Measurements from ENCODE around the gene NKPD1. TPM values are rescaled to one million over a fixed set of nuclear protein-coding genes. Genes with fewer than 3 reads are reported as not detected.

Gene NKPD1
- total RNA-seq, 2 experiments from 2014 or later = 0.17 TPM; not detected in 1

GRCh38 chr19:45172173-45172572 lies 11.4 kb upstream of the NKPD1 start:
- Mint-ChIP-seq H3K4me3 (no peak overlapping the region), H3K36me3 (ENCODE audit: low read depth) (no peaks in the 10 kb centered on the region), H3K27ac (peak overlapping the region; percentile 79), H3K9me3 (no peaks in the 10 kb centered on the region), H3K27me3 (ENCODE audit: low read depth) (no peaks in the 10 kb centered on the region), H3K4me1 (ENCODE audit: low read depth) (peaks cover 46% of the 10 kb centered on the region)
- DNase-seq = peak; percentile 42
- intact Hi-C loops (cut with micrococcal nuclease) = loop anchor here (10.0 kb wide), 1 partner anchor 523 kb away; the partner anchor contains the start of genes QPCTL and SNRPD2
- CTCF ChIA-PET = interaction anchor here (0.6 to 1.1 kb wide), 2 partner anchors 10 to 220 kb away, joined by 3 to 6 read pairs; no protein-coding TSS in a partner anchor

- peak overlapping the region; percentile 98 for H3K27ac Mint-ChIP-seq
- CTCF ChIA-PET = no interaction called here
- DNase-seq = peak; percentile 87
These were observed 10.4 kb upstream of the NKPD1 start for GRCh38 chr19:45171211-45171623.

GRCh38 chr19:45170146-45171106 lies 9.6 kb upstream of the NKPD1 start:
- DNase-seq = no peak
- Mint-ChIP-seq H3K4me1 (ENCODE audit: low read depth) (peaks cover 38% of the 10 kb centered on the region), H3K27ac (peak overlapping the region; percentile 98), H3K36me3 (ENCODE audit: low read depth) (no peaks in the 10 kb centered on the region), H3K27me3 (ENCODE audit: low read depth) (no peaks in the 10 kb centered on the region), H3K9me3 (no peaks in the 10 kb centered on the region), H3K4me3 (no peak overlapping the region)
- CTCF ChIA-PET = interaction anchor here (0.6 kb wide), 1 partner anchor 792 kb away, joined by 3 read pairs; no protein-coding TSS in a partner anchor
- intact Hi-C loops (cut with micrococcal nuclease) = loop anchor here (10.0 kb wide), 1 partner anchor 524 kb away; the partner anchor contains the start of genes QPCTL and SNRPD2

More at GRCh38 chr19:45171211-45171623, 10.4 kb upstream of the NKPD1 start:
- Mint-ChIP-seq H3K9me3 (no peaks in the 10 kb centered on the region), H3K27me3 (ENCODE audit: low read depth) (no peaks in the 10 kb centered on the region), H3K4me1 (ENCODE audit: low read depth) (peaks cover 41% of the 10 kb centered on the region), H3K36me3 (ENCODE audit: low read depth) (no peaks in the 10 kb centered on the region), H3K4me3 (peak overlapping the region; percentile 52)
- intact Hi-C loops (cut with micrococcal nuclease) = loop anchor here (10.0 kb wide), 1 partner anchor 524 kb away; the partner anchor contains the start of genes QPCTL and SNRPD2

- no peak overlapping the region for H3K27ac Mint-ChIP-seq
- CTCF ChIA-PET = interaction anchor here (0.6 kb wide), 1 partner anchor 793 kb away, joined by 3 read pairs; no protein-coding TSS in a partner anchor
- peaks cover 39% of the 10 kb centered on the region for H3K4me1 Mint-ChIP-seq (ENCODE audit: low read depth)
- no peak overlapping the region for H3K4me3 Mint-ChIP-seq
- no peaks in the 10 kb centered on the region for H3K27me3 Mint-ChIP-seq (ENCODE audit: low read depth)
- no peak for DNase-seq
- intact Hi-C loops (cut with micrococcal nuclease) = loop anchor here (10.0 kb wide), 1 partner anchor 525 kb away; the partner anchor contains the start of genes QPCTL and SNRPD2
- H3K9me3 Mint-ChIP-seq = no peaks in the 10 kb centered on the region
- no peaks in the 10 kb centered on the region for H3K36me3 Mint-ChIP-seq (ENCODE audit: low read depth)
These were observed 8.8 kb upstream of the NKPD1 start for GRCh38 chr19:45169602-45170001.

DNA sequence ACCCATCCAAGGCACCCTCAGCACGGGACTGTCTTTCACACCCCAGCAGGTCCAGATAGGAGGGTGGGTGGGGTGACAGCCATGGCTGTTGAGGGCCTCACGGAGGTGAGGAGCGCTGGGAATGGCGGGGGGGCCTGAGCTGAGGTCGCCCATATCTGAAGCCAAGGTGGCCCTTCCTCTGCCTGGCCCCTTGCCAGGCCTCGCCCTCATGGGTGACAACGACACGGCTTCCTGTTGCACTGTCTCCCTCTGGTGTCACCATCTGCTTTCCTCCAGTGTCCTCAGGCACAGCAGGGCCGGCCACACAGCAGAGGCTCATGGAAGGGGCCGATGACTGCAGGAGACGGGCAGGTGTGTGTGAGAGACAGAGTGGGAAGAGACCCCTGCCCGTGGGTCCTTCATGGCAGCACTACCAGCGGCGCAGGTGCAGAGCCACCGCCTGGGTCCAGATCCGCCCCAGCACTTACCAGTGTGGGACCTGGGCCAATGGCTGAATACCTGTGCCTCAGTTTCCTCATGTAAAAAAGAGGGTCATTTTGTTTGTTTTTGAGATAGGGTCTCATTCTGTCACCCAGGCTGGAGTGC lies 8.1 kb upstream of the NKPD1 start:
- DNase-seq = no peak
- Mint-ChIP-seq H3K27ac (no peak overlapping the region), H3K4me3 (no peak overlapping the region), H3K36me3 (ENCODE audit: low read depth) (no peaks in the 10 kb centered on the region), H3K27me3 (ENCODE audit: low read depth) (no peaks in the 10 kb centered on the region), H3K4me1 (ENCODE audit: low read depth) (peaks cover 43% of the 10 kb centered on the region), H3K9me3 (no peaks in the 10 kb centered on the region)
- CTCF ChIA-PET = no interaction called here
- intact Hi-C loops (cut with micrococcal nuclease) = no loop called here

GRCh38 chr19:45166723-45167252 lies 6.0 kb upstream of the NKPD1 start:
- CTCF ChIA-PET = interaction anchor here (0.6 kb wide), 1 partner anchor 20 kb away, joined by 3 read pairs; no protein-coding TSS in a partner anchor
- Mint-ChIP-seq H3K27ac (no peak overlapping the region), H3K4me1 (ENCODE audit: low read depth) (peaks cover 33% of the 10 kb centered on the region), H3K4me3 (no peak overlapping the region), H3K27me3 (ENCODE audit: low read depth) (no peaks in the 10 kb centered on the region), H3K9me3 (no peaks in the 10 kb centered on the region), H3K36me3 (ENCODE audit: low read depth) (no peaks in the 10 kb centered on the region)
- DNase-seq = no peak
- intact Hi-C loops (cut with micrococcal nuclease) = no loop called here

- no peaks in the 10 kb centered on the region for H3K9me3 Mint-ChIP-seq
- H3K27ac Mint-ChIP-seq = no peak overlapping the region
- intact Hi-C loops (cut with micrococcal nuclease) = loop anchor here (1.0 to 2.0 kb wide), 2 partner anchors 14 to 22 kb away; partner anchors contain the start of genes BLOC1S3 and TRAPPC6A
- H3K36me3 Mint-ChIP-seq (ENCODE audit: low read depth) = no peaks in the 10 kb centered on the region
- H3K4me3 Mint-ChIP-seq = no peak overlapping the region
- no peaks in the 10 kb centered on the region for H3K27me3 Mint-ChIP-seq (ENCODE audit: low read depth)
- H3K4me1 Mint-ChIP-seq (ENCODE audit: low read depth) = peaks cover 16% of the 10 kb centered on the region
- CTCF ChIA-PET = interaction anchor here (0.6 to 1.2 kb wide), 6 partner anchors 12 to 170 kb away, joined by 3 to 4 read pairs (median 3); no protein-coding TSS in a partner anchor
- peak; percentile 92 for DNase-seq
These were observed 4.0 kb upstream of the NKPD1 start for GRCh38 chr19:45164577-45165335.

DNA sequence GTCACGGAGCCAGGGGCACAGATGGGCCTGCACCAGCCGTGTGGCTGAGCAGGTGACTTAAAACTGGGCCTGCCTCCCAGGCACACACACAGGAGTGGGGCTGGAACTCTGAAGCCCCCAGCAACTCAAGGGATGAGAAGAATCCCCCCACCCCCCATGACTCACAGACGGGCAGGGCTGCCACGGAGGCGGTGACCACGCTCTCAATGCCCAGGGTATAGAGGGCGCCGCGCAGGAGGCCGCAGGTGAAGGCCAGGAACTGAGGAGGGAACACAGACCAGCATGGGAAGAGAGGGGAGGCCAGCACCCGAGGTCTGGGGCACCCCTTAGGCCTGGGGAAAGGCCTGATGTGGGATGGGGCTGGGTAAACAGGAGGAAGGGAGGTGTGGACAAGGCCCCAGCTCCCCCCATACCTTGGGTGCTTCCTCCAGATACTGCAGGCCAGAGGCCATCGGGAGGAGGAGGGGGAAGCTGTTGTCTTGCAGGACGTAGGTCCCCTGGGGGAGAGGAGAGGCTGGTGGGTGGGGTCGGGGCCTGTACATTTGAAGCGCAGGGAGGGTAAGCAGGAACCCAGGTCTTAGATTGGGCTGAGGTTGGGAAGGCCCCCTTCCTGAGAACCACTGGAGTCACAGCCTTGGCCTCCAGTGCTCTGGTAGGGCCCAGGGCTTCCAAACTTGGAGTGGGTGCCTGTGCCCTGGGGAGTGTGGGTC lies 3.1 kb upstream of the NKPD1 start:
- peaks cover 15% of the 10 kb centered on the region for H3K4me1 Mint-ChIP-seq (ENCODE audit: low read depth)
- CTCF ChIA-PET = interaction anchor here (0.6 to 1.2 kb wide), 5 partner anchors 11 to 61 kb away, joined by 3 to 4 read pairs (median 3); no protein-coding TSS in a partner anchor
- intact Hi-C loops (cut with micrococcal nuclease) = loop anchor here (1.0 to 2.0 kb wide), 2 partner anchors 14 to 23 kb away; partner anchors contain the start of genes BLOC1S3 and TRAPPC6A
- H3K9me3 Mint-ChIP-seq = no peaks in the 10 kb centered on the region
- H3K36me3 Mint-ChIP-seq (ENCODE audit: low read depth) = no peaks in the 10 kb centered on the region
- no peak overlapping the region for H3K27ac Mint-ChIP-seq
- H3K27me3 Mint-ChIP-seq (ENCODE audit: low read depth) = no peaks in the 10 kb centered on the region
- no peak overlapping the region for H3K4me3 Mint-ChIP-seq
- DNase-seq = no peak

DNA sequence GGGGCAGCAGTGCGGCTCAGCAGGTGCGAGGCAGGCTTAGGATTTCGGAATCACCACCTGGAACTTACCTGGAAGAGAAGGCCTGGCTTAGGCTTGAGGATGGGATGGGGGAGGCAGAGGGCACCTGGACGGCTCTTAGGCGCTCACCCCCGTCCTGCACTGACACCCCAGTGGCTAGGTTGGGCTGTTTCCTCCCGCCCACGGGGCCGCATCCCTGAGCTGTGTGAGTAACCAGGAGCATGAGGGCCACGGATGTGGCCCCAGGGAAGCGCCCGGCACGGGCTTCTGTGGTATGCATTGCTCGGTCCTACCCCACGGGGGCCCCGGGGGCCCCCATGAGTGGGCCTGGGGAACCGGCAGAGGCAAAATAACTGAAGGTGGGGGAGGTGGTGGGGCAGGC lies 2.4 kb upstream of the NKPD1 start:
- CTCF ChIA-PET = no interaction called here
- intact Hi-C loops (cut with micrococcal nuclease) = no loop called here
- no peaks in the 10 kb centered on the region for H3K27me3 Mint-ChIP-seq (ENCODE audit: low read depth)
- no peaks in the 10 kb centered on the region for H3K36me3 Mint-ChIP-seq (ENCODE audit: low read depth)
- no peak overlapping the region for H3K27ac Mint-ChIP-seq
- peaks cover 14% of the 10 kb centered on the region for H3K4me1 Mint-ChIP-seq (ENCODE audit: low read depth)
- no peaks in the 10 kb centered on the region for H3K9me3 Mint-ChIP-seq
- DNase-seq = no peak
- no peak overlapping the region for H3K4me3 Mint-ChIP-seq

GRCh38 chr19:45162608-45163143 lies 1.9 kb upstream of the NKPD1 start:
- H3K27ac Mint-ChIP-seq = no peak overlapping the region
- H3K36me3 Mint-ChIP-seq (ENCODE audit: low read depth) = no peaks in the 10 kb centered on the region
- intact Hi-C loops (cut with micrococcal nuclease) = no loop called here
- CTCF ChIA-PET = no interaction called here
- DNase-seq = no peak
- H3K27me3 Mint-ChIP-seq (ENCODE audit: low read depth) = no peaks in the 10 kb centered on the region
- no peaks in the 10 kb centered on the region for H3K9me3 Mint-ChIP-seq
- H3K4me1 Mint-ChIP-seq (ENCODE audit: low read depth) = peaks cover 14% of the 10 kb centered on the region
- H3K4me3 Mint-ChIP-seq = no peak overlapping the region
